Spleen (tissue), 11 donors: ENCODE measurements around the gene BANP. TPM values are rescaled to one million over a fixed set of nuclear protein-coding genes. Genes with fewer than 3 reads are reported as not detected.

Experiments
- DNase-seq: peaks from one replicate; pipeline ENCODE4 v3.0.0-alpha.2; 2020
- H3K27ac ChIP-seq, 8 donors: fragments of 200-600 bp; sonication (generic) in 7 of 8; 1 replicate in 4 of 8; 2 replicates in 4 of 8; pipeline versions ENCODE4 v1.5.0 to v1.8.0; 2016 to 2021; ENCODE audit warnings: inconsistent platforms in 4 of 8, mild to moderate bottlenecking in 4 of 8, moderate library complexity in 1 of 8
- H3K27me3 ChIP-seq, 7 donors: fragments of 200-600 bp; sonication (generic) in 6 of 7; replicated peaks in 1 of 7; 1 replicate in 4 of 7; 2 replicates in 3 of 7; pipeline versions ENCODE4 v1.5.0 to v1.8.0; 2016 to 2021; ENCODE audit warnings: inconsistent platforms in 3 of 7, mild to moderate bottlenecking in 1 of 7
- H3K36me3 ChIP-seq, 6 donors: fragments of 200-600 bp; sonication (generic) in 5 of 6; 1 replicate in 4 of 6; 2 replicates in 2 of 6; pipeline versions ENCODE4 v1.5.0 to v1.8.0; 2016 to 2021; ENCODE audit warnings: inconsistent platforms in 2 of 6
- H3K4me1 ChIP-seq, 6 donors: fragments of 200-600 bp; sonication (generic) in 5 of 6; 1 replicate in 3 of 6; 2 replicates in 3 of 6; pipeline versions ENCODE4 v1.5.0 to v1.8.0; 2016 to 2021; ENCODE audit warnings: inconsistent platforms in 3 of 6
- H3K4me3 ChIP-seq, 8 donors: fragments of 200-600 bp; sonication (generic) in 7 of 8; 1 replicate in 4 of 8; 2 replicates in 4 of 8; pipeline versions ENCODE4 v1.5.0 to v1.8.0; 2016 to 2021; ENCODE audit warnings: inconsistent platforms in 4 of 8, mild to moderate bottlenecking in 4 of 8, moderate library complexity in 2 of 8
- H3K9me3 ChIP-seq, 8 donors: fragments of 200-600 bp; sonication (generic) in 7 of 8; 1 replicate in 4 of 8; 2 replicates in 4 of 8; pipeline versions ENCODE4 v1.5.0 to v1.8.0; 2016 to 2021; ENCODE audit warnings: inconsistent platforms in 4 of 8
- POLR2A ChIP-seq, 3 donors: fragments of 450-650 bp; IDR thresholded peaks; one replicate each; pipeline ENCODE4 v1.5.1; 2017; ENCODE audit warnings: antibody characterized with exemption in 3 of 3, mild to moderate bottlenecking in 1 of 3
- POLR2AphosphoS5 ChIP-seq, 3 donors: sonication (generic); formaldehyde crosslinking; IDR thresholded peaks; one replicate each; pipeline ENCODE4 v1.5.1; 2017; ENCODE audit warnings: antibody characterized with exemption in 3 of 3
- WGBS, 5 donors: extraction: QIAGEN DNeasy Blood & Tissue Kit in 3 of 5; methylation state at CpG; one replicate each; pipeline versions ENCODE4 v1.1.5 to v1.1.7; 2013 to 2018; 5-methylcytosine and 5-hydroxymethylcytosine counted together
- intact Hi-C: fragments of 100-400 bp; cut with DNase I; formaldehyde crosslinking; loops from one replicate; pipeline ENCODE4 v1.15.0; 2023; ENCODE audit warnings: low total_unique reads
- polyA plus RNA-seq, 3 donors: library from polyadenylated mRNA; stranded (reverse); fragments of 200-250 nt; gene quantifications; one replicate each; pipeline ENCODE4 v1.2.1, GENCODE V29; 2013
- total RNA-seq, 7 donors: library from RNA; depleted of rRNA in 3 of 7; stranded (reverse); fragments of >200 nt in 3 of 7; fragmentation: NEBNext Ultra II Directional in 4 of 7; extraction: Animal tissue kit (Norgen Biotek cat#: 25700) in 4 of 7; gene quantifications; one replicate each; pipeline versions ENCODE4 v1.1.0 to v1.2.1, GENCODE V29; 2016 to 2021
- TF ChIP-seq, protein P1 (sequence below), 11 experiments: fragments of 200-600 bp in 7 of 11; fragments of 450-650 bp in 4 of 11; sonication (generic) in 4 of 11; IDR thresholded peaks in 8 of 11; conservative IDR thresholded peaks in 3 of 11; 1 replicate in 7 of 11; 2 replicates in 4 of 11; pipeline versions ENCODE4 v1.4.0 to v1.8.0; 2016 to 2021; ENCODE audit warnings: antibody characterized with exemption in 11 of 11, inconsistent platforms in 4 of 11, mild to moderate bottlenecking in 1 of 11
- donor health status: healthy with polysubstance abuse.
- donor health status: DM: no; HTN: no; CAD: no; lungs with moderate emphysema.
- donor health status: DM: no; HTN: no; CAD: no.
- donor health status: Bipolar disorder and iron deficiency.
- donor health status: healthy.
- donor health status: DM: no; HTN: no; CAD: no.
- donor health status: DM: yes; HTN: yes; CAD: no.

Gene BANP
- total and polyA plus RNA-seq, 10 donors = 15.9 to 57.1 (median 42.7) TPM

DNA sequence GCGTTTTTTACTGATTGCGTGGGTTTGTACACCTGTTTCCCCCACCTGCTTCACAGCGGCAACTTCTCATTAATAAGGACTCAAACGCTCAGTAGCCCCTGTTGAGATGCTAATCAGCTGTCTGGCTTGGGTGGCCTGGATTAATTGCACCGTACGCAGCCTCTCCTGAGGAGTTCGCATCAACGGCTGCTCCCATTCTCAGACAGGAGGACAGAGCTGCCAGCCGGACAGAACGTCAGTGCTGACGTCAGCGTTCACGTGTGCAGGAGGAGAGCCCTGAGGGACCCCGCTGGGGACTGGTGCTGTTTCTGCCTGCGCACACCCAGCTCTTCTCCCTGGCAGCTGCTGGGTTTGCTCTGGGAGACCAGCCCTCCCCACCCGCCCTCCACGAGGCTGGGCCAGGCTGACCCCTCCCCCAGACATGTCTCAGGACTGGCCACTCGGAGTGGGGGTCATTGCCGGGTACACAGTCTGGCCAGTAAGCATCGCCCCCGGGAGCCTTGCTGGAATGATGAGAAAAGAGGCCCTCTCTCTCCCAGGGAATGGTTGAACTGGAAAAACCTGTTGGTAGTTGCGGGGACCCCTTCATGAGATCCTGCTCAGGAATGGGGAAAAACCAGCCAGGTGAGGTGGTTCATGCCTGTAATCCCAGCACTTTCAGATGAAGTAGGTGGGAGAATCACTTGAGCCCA lies 5.7 kb upstream of the BANP start:
- no peaks in the 10 kb centered on the region for H3K27me3 ChIP-seq
- no peaks in the 10 kb centered on the region for H3K36me3 ChIP-seq
- WGBS, 5 donors = 29 to 46% (median 37%) methylated on average over 12 to 22 of the region's 22 CpGs
- peak; percentile 87 for DNase-seq
- intact Hi-C loops = no loop called here
- TF ChIP-seq, protein P1, sequence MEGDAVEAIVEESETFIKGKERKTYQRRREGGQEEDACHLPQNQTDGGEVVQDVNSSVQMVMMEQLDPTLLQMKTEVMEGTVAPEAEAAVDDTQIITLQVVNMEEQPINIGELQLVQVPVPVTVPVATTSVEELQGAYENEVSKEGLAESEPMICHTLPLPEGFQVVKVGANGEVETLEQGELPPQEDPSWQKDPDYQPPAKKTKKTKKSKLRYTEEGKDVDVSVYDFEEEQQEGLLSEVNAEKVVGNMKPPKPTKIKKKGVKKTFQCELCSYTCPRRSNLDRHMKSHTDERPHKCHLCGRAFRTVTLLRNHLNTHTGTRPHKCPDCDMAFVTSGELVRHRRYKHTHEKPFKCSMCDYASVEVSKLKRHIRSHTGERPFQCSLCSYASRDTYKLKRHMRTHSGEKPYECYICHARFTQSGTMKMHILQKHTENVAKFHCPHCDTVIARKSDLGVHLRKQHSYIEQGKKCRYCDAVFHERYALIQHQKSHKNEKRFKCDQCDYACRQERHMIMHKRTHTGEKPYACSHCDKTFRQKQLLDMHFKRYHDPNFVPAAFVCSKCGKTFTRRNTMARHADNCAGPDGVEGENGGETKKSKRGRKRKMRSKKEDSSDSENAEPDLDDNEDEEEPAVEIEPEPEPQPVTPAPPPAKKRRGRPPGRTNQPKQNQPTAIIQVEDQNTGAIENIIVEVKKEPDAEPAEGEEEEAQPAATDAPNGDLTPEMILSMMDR (IDR thresholded peaks at IDR 0.05 in 8 of 11, conservative IDR thresholded peaks at IDR 0.05 in 3 of 11) = no peak
- peak; percentile 28 to 69 (median 60) for TF ChIP-seq POLR2AphosphoS5 (IDR thresholded peaks at IDR 0.05)
- TF ChIP-seq POLR2A (IDR thresholded peaks at IDR 0.05) = peak in 1 of 3 donors; percentile 4
- peak overlapping the region in 6 of 8 donors; percentile 7 to 64 (median 22) for H3K4me3 ChIP-seq
- H3K4me1 ChIP-seq = peaks cover 0 to 38% (median 7%) of the 10 kb centered on the region in 6 donors
- H3K9me3 ChIP-seq = no peaks in the 10 kb centered on the region
- peak overlapping the region in 5 of 8 donors; percentile 8 to 76 (median 58) for H3K27ac ChIP-seq

DNA sequence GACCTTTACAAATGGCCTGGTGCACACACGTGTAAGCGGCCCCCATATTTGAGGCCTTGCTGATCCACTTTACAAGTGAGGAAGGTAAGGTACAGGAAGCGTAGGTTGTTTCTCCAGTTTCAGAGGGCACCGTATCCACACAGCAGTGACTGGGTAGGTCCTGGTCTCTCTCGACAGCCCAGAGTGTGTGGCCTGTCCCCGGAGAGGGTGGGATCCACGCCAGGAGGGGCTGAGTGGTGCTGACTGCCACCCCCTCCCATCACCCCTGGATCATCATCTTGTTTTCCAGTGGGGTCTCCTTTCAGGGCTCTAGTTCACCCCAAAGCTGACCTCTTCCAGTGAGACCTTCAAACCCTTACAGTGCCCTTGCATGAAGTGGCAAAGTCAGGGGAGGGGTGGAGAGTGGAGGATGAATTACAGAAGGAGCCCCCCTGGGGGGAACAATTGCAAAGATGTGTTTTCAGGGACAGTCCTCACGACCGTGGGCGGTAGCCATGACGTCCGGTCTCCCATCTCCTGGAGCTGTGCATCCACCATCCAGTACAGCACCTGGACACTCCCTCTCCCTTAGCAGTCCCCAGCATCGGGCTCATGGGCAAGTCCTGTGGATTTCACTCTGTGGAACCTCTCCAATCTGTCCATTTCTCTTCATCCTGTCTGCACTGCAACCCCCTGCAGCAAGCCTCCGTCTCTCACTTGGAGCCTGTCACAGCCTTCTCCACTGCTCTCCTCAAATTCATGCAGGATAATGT lies 4.5 kb upstream of the BANP start:
- H3K9me3 ChIP-seq = no peaks in the 10 kb centered on the region
- no peaks in the 10 kb centered on the region for H3K27me3 ChIP-seq
- no peak overlapping the region for H3K27ac ChIP-seq
- H3K36me3 ChIP-seq = no peaks in the 10 kb centered on the region
- no peak for DNase-seq
- TF ChIP-seq POLR2AphosphoS5 (IDR thresholded peaks at IDR 0.05) = no peak
- no peak for TF ChIP-seq POLR2A (IDR thresholded peaks at IDR 0.05)
- TF ChIP-seq, protein P1 (IDR thresholded peaks at IDR 0.05 in 8 of 11, conservative IDR thresholded peaks at IDR 0.05 in 3 of 11) = no peak
- no peak overlapping the region for H3K4me3 ChIP-seq
- 83 to 91% (median 90%) methylated on average over 14 of the region's 14 CpGs for WGBS, 5 donors
- peaks cover 0 to 41% (median 9%) of the 10 kb centered on the region in 6 donors for H3K4me1 ChIP-seq
- intact Hi-C loops = no loop called here

DNA sequence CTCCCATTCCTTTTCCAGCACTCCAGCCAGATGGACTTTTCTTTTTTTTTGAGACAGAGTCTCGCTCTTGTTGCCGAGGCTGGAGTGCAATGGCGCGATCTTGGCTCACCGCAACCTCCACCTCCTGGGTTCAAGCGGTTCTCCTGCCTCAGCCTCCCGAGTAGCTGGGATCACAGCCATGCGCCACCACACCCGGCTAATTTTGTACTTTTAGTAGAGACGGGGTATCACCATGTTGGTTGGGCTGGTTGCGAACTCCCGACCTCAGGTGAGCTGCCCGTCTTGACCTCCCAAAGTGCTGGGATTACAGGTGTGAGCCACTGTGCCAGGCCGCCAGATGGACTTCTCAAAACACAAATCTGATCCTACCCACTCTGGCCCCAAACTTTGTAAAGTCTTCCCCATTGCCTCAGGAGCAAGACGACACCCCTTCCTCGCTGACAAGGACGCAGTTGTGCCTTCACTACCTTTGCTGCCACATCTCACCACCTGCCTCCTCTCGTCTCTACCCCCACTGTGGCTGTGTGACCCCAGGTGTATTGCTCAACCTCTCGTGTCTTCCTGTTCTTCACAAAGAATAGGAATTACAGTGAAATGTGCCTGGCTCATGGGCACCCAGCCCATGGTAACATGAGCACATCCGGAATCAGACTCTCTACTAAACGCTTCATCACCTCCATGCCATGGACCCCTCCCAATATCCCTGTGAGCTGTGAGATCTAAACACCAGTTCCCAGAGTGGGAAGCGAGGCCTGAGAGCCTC lies 3.7 kb upstream of the BANP start:
- Histone ChIP-seq H3K4me3 (peak overlapping the region in 1 of 8 donors; percentile 39), H3K9me3 (no peaks in the 10 kb centered on the region), H3K4me1 (peaks cover 5 to 49% (median 16%) of the 10 kb centered on the region in 6 donors), H3K27me3 (no peaks in the 10 kb centered on the region), H3K36me3 (no peaks in the 10 kb centered on the region), H3K27ac (peak overlapping the region in 7 of 8 donors; percentile 16 to 77 (median 65))
- TF ChIP-seq, protein P1 (IDR thresholded peaks at IDR 0.05 in 8 of 11, conservative IDR thresholded peaks at IDR 0.05 in 3 of 11) = no peak
- TF ChIP-seq POLR2A (IDR thresholded peaks at IDR 0.05) (no peak), POLR2AphosphoS5 (IDR thresholded peaks at IDR 0.05) (no peak)
- intact Hi-C loops = no loop called here
- DNase-seq = no peak
- WGBS, 5 donors = 86 to 91% (median 88%) methylated on average over 22 of the region's 22 CpGs
